Measurements from ENCODE around the gene MAZ. TPM values are rescaled to one million over a fixed set of nuclear protein-coding genes. Genes with fewer than 3 reads are reported as not detected.

MAZ gene
- total and polyA plus RNA-seq, 2 donors (not counting 3 experiments of a cell fraction or from before 2014, with no cell fraction given): 165 to 311 TPM

DNA sequence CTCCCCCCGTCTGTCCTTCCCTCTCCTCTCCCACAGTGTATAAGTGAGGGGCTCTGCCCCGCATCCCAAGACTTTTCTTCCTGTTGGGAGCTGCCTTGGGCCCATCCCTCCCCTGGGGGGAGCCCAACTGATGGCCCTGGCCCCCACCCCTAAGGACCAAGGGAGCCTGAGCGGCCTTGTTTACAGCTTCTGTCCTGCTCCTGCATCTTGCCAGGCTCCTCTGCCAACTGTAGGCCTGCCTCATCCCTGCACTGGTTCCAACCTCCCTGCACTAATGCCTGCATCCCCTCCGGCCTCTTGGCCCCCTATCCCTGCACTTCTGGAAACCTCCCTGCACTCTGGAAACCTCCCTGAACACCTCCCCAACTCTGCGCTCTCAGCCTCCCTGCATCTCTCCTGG is 8.3 kb downstream of the MAZ start:
- Histone ChIP-seq H3K79me2 (ENCODE audit: control insufficient read depth, insufficient read depth, low read length) (peaks cover 18% of the 10 kb centered on the region), H3K4me1 (ENCODE audit: control insufficient read depth, extremely low read depth, insufficient read depth, low read length) (peaks cover 37% of the 10 kb centered on the region), H3K9me3 (replicated peaks; ENCODE audit: control insufficient read depth, insufficient read depth, low read length) (no peaks in the 10 kb centered on the region), H3K36me3 (ENCODE audit: control insufficient read depth in 2 of 2, extremely low read depth in 1 of 2, insufficient read depth in 2 of 2, low read length in 2 of 2) (peaks cover 0 to 11% of the 10 kb centered on the region in 2 experiments), H3K9ac (replicated peaks; ENCODE audit: extremely low read depth, insufficient read depth, low read length) (no peak overlapping the region), H3K27me3 (ENCODE audit: control insufficient read depth in 2 of 2, insufficient read depth in 2 of 2, low read length in 2 of 2) (no peaks in the 10 kb centered on the region), H3K4me2 (ENCODE audit: insufficient read depth, low read length) (peak overlapping the region; percentile 49), H2AFZ (ENCODE audit: low read depth, low read length) (no peak overlapping the region), H3K9me1 (replicated peaks; ENCODE audit: control insufficient read depth, extremely low read depth, insufficient read depth, low read length) (no peaks in the 10 kb centered on the region), H3K27ac (ENCODE audit: insufficient read depth, low read depth, low read length) (no peak overlapping the region), H4K20me1 (replicated peaks; ENCODE audit: control insufficient read depth, extremely low read depth, insufficient read depth, low read length) (no peaks in the 10 kb centered on the region), H3K4me3 (replicated peaks in 1 of 3; ENCODE audit: insufficient read depth in 1 of 3, low read depth in 1 of 3, low read length in 3 of 3) (no peak overlapping the region)
- intact Hi-C loops (cut with micrococcal nuclease) (no loop called here), dilution Hi-C loops (cut with MboI; ENCODE audit: extremely low pct_ligation_motif_present, low sequenced_read_pairs) (no loop called here)
- TF ChIP-seq MYC (IDR thresholded peaks at IDR 0.05; ENCODE audit: low read depth, low read length): no peak
- TF ChIP-seq GATA2 (IDR thresholded peaks at IDR 0.05; ENCODE audit: insufficient read depth, insufficient read length, low read depth, low read length): no peak
- TF ChIP-seq, protein P1, sequence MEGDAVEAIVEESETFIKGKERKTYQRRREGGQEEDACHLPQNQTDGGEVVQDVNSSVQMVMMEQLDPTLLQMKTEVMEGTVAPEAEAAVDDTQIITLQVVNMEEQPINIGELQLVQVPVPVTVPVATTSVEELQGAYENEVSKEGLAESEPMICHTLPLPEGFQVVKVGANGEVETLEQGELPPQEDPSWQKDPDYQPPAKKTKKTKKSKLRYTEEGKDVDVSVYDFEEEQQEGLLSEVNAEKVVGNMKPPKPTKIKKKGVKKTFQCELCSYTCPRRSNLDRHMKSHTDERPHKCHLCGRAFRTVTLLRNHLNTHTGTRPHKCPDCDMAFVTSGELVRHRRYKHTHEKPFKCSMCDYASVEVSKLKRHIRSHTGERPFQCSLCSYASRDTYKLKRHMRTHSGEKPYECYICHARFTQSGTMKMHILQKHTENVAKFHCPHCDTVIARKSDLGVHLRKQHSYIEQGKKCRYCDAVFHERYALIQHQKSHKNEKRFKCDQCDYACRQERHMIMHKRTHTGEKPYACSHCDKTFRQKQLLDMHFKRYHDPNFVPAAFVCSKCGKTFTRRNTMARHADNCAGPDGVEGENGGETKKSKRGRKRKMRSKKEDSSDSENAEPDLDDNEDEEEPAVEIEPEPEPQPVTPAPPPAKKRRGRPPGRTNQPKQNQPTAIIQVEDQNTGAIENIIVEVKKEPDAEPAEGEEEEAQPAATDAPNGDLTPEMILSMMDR (IDR thresholded peaks at IDR 0.05; ENCODE audit: extremely low read depth in 1 of 2, insufficient read depth in 1 of 2, low read depth in 1 of 2, low read length in 2 of 2): no peak
- no peak for TF ChIP-seq POLR2AphosphoS5 (IDR thresholded peaks at IDR 0.05; ENCODE audit: insufficient read depth, low read depth, low read length)
- no peak for TF ChIP-seq FOS (IDR thresholded peaks at IDR 0.05; ENCODE audit: borderline replicate concordance, insufficient read depth, low read length)
- CTCF ChIA-PET: no interaction called here
- BruUV-seq (replicated peaks): no TSS peak
- POLR2A ChIA-PET: no interaction called here
- DNase-seq (ENCODE audit: low read depth, low spot score) (no peak), FAIRE-seq (no peak)

Data from endothelial cell of umbilical vein (primary cell).